ENCODE results near the gene TMTC2.
"Not testable (repeated sequence)": the region's sequence is repeated elsewhere in the genome, so short reads cannot be mapped to it uniquely, and the experiment has no call there.

TMTC2 gene

GRCh38 chr12:83097643-83098342 is 411.1 kb downstream of the TMTC2 start:
- no peak for DNase-seq

GRCh38 chr12:83099436-83099835 is 412.7 kb downstream of the TMTC2 start:
- no peak for DNase-seq

- no peak for DNase-seq
These were observed 415.8 kb downstream of the TMTC2 start for GRCh38 chr12:83102499-83102898.

GRCh38 chr12:83106873-83107272 is 420.2 kb downstream of the TMTC2 start:
- no peak for DNase-seq

GRCh38 chr12:83110424-83110823 is 423.7 kb downstream of the TMTC2 start:
- DNase-seq, result no peak

- DNase-seq, result no peak
These were observed 427.2 kb downstream of the TMTC2 start for GRCh38 chr12:83113945-83114344.

GRCh38 chr12:83114966-83115365 is 428.3 kb downstream of the TMTC2 start:
- DNase-seq, result no peak

- DNase-seq, result not testable (repeated sequence)
These were observed 431.2 kb downstream of the TMTC2 start for GRCh38 chr12:83117926-83118325.

GRCh38 chr12:83121897-83122622 is 435.4 kb downstream of the TMTC2 start:
- DNase-seq, result no peak

GRCh38 chr12:83122623-83122934 is 435.9 kb downstream of the TMTC2 start:
- no peak for DNase-seq

GRCh38 chr12:83123039-83123438 is 436.3 kb downstream of the TMTC2 start:
- no peak for DNase-seq

- no peak for DNase-seq
These were observed 441.8 kb downstream of the TMTC2 start for GRCh38 chr12:83128540-83128939.

- DNase-seq, result no peak
These were observed 443.5 kb downstream of the TMTC2 start for GRCh38 chr12:83130178-83130577.

GRCh38 chr12:83132360-83132759 is 445.7 kb downstream of the TMTC2 start:
- DNase-seq, result no peak

GRCh38 chr12:83136411-83136810 is 449.7 kb downstream of the TMTC2 start:
- DNase-seq, result no peak

GRCh38 chr12:83140135-83140534 is 453.4 kb downstream of the TMTC2 start:
- no peak for DNase-seq

GRCh38 chr12:83141460-83141994 is 454.8 kb downstream of the TMTC2 start:
- DNase-seq, result no peak

- DNase-seq, result no peak
These were observed 456.2 kb downstream of the TMTC2 start for GRCh38 chr12:83142914-83143313.

GRCh38 chr12:83143950-83144349 is 457.2 kb downstream of the TMTC2 start:
- no peak for DNase-seq

- DNase-seq, result no peak
These were observed 458.7 kb downstream of the TMTC2 start for GRCh38 chr12:83145325-83145840.

GRCh38 chr12:83147341-83147740 is 460.6 kb downstream of the TMTC2 start:
- DNase-seq, result no peak

- no peak for DNase-seq
These were observed 463.3 kb downstream of the TMTC2 start for GRCh38 chr12:83149987-83150386.

GRCh38 chr12:83150465-83151189 is 463.9 kb downstream of the TMTC2 start:
- no peak for DNase-seq

- no peak for DNase-seq
These were observed 466.5 kb downstream of the TMTC2 start for GRCh38 chr12:83153177-83153576.

Data from activated CD4-positive, alpha-beta T cell treated with anti-CD3 and anti-CD28 coated beads, Interleukin-2, amount 50 U/mL, for 1 hour (primary cell).